HepG2 (cell line): ENCODE data around the gene B4GALT3. TPM values are rescaled to one million over a fixed set of nuclear protein-coding genes. Genes with fewer than 3 reads are reported as not detected.
A peak's percentile ranks its signal among the peaks of the same experiment; 100 is the strongest.

Source experiments
- CHD2 ChIP-seq: IDR thresholded peaks from 2 replicates; pipeline ENCODE4 v1.6.1; 2011; ENCODE audit warnings: low read depth, low read length, improper control_type of control experiment
- DZIP1 ChIP-seq: sonication (generic); formaldehyde crosslinking; IDR thresholded peaks from 2 replicates; pipeline ENCODE4 v1.5.0; 2020; ENCODE audit warnings: mild to moderate bottlenecking, missing genetic modification reagents
- EZH2 ChIP-seq: conservative IDR thresholded peaks from 2 replicates; pipeline ENCODE4 v1.6.1; 2012; ENCODE audit warnings: mild to moderate bottlenecking, low read depth, low read length, moderate library complexity
- FLYWCH1 ChIP-seq: sonication (generic); formaldehyde crosslinking; IDR thresholded peaks from 2 replicates; pipeline ENCODE4 v1.8.1; 2023; ENCODE audit warnings: mild to moderate bottlenecking, missing genetic modification reagents
- GMEB2 ChIP-seq: IDR thresholded peaks from 2 replicates; pipeline ENCODE4 v1.6.1; 2016; ENCODE audit warnings: missing biosample characterization, missing genetic modification reagents, low read depth
- HCFC1 ChIP-seq: fragments of 150-350 bp; IDR thresholded peaks from 2 replicates; pipeline ENCODE4 v1.6.1; 2014; ENCODE audit warnings: low read depth, low read length
- JUNB ChIP-seq: sonication (generic); formaldehyde crosslinking; IDR thresholded peaks from 2 replicates; pipeline ENCODE4 v1.8.0; 2022; ENCODE audit warnings: missing genetic modification reagents, mild to moderate bottlenecking, borderline replicate concordance
- KLF15 ChIP-seq: sonication (generic); formaldehyde crosslinking; IDR thresholded peaks from 2 replicates; pipeline ENCODE4 v1.8.1; 2023; ENCODE audit warnings: borderline replicate concordance, mild to moderate bottlenecking, inconsistent platforms, missing genetic modification reagents, mixed read lengths
- NAIF1 ChIP-seq: sonication (generic); formaldehyde crosslinking; IDR thresholded peaks from 2 replicates; pipeline ENCODE4 v1.5.0; 2020; ENCODE audit warnings: mild to moderate bottlenecking, missing genetic modification reagents, borderline replicate concordance
- SMAD3 ChIP-seq: sonication (generic); formaldehyde crosslinking; IDR thresholded peaks from 2 replicates; pipeline ENCODE4 v1.4.0; 2020; ENCODE audit warnings: missing genetic modification reagents
- SMC3 ChIP-seq: IDR thresholded peaks from 2 replicates; pipeline ENCODE4 v1.6.1; 2011; ENCODE audit warnings: low read length, improper control_type of control experiment
- SRSF4 ChIP-seq: fragments of 200-400 bp; formaldehyde crosslinking; IDR thresholded peaks from one replicate; pipeline ENCODE4 v1.6.1; 2018; ENCODE audit warnings: mild to moderate bottlenecking, low read depth, low read length, moderate library complexity; ENCODE audit not compliant: poor library complexity, severe bottlenecking
- TAF15 ChIP-seq: fragments of 200-400 bp; formaldehyde crosslinking; IDR thresholded peaks from one replicate; pipeline ENCODE4 v1.6.1; 2018; ENCODE audit warnings: mild to moderate bottlenecking, low read depth, low read length; ENCODE audit not compliant: poor library complexity, severe bottlenecking
- TBX2 ChIP-seq: sonication (generic); formaldehyde crosslinking; IDR thresholded peaks from 2 replicates; pipeline ENCODE4 v1.5.0; 2020; ENCODE audit warnings: missing genetic modification reagents, mild to moderate bottlenecking, borderline replicate concordance
- ZBTB14 ChIP-seq: sonication (generic); formaldehyde crosslinking; IDR thresholded peaks from 2 replicates; pipeline ENCODE4 v1.4.0; 2020; ENCODE audit warnings: missing genetic modification reagents
- ZFP36 ChIP-seq: fragments of 150-350 bp; IDR thresholded peaks from 2 replicates; pipeline ENCODE4 v1.6.1; 2018; ENCODE audit warnings: borderline replicate concordance, low read length, low read depth; ENCODE audit not compliant: partially characterized antibody
- ZKSCAN1 ChIP-seq: fragments of 150-350 bp; IDR thresholded peaks from 2 replicates; pipeline ENCODE4 v1.6.1; 2014; ENCODE audit warnings: low read length
- ZNF101 ChIP-seq: sonication (generic); formaldehyde crosslinking; IDR thresholded peaks from 2 replicates; pipeline ENCODE4 v1.4.0; 2020; ENCODE audit warnings: mild to moderate bottlenecking, low read depth, missing genetic modification reagents, borderline replicate concordance
- ZNF296 ChIP-seq: sonication (generic); formaldehyde crosslinking; conservative IDR thresholded peaks from 2 replicates; pipeline ENCODE4 v1.5.0; 2020; ENCODE audit warnings: mild to moderate bottlenecking, missing genetic modification reagents
- ZNF652 ChIP-seq: IDR thresholded peaks from 2 replicates; pipeline ENCODE4 v1.6.1; 2016; ENCODE audit warnings: low read depth, borderline replicate concordance
- ZNF749 ChIP-seq: sonication (generic); formaldehyde crosslinking; IDR thresholded peaks from 2 replicates; pipeline ENCODE4 v1.8.0; 2022; ENCODE audit warnings: mild to moderate bottlenecking, missing genetic modification reagents, moderate library complexity, borderline replicate concordance
- polyA plus RNA-seq, 8 experiments: library from polyadenylated mRNA; depleted of rRNA in 3 of 8; stranded (reverse) in 7 of 8; unstranded in 1 of 8; fragments of >200 nt; fragmentation: Illumina TruSeq in 4 of 8; extraction: Trizol in 4 of 8; gene quantifications; 2 replicates each; pipeline versions ENCODE4 v1.2.1 to v1.2.3, GENCODE V29; 2011 to 2016; ENCODE audit warnings: low read depth in 4 of 8, missing spikeins in 1 of 8, mixed read lengths in 1 of 8; ENCODE audit not compliant: insufficient read depth in 1 of 8
- total RNA-seq, 5 experiments: library from RNA; depleted of rRNA; stranded (reverse); fragments of >200 nt; fragmentation: Illumina TruSeq; extraction: Trizol; gene quantifications; 2 replicates each; pipeline ENCODE4 v1.2.3, GENCODE V29; 2016; ENCODE audit warnings: low read depth in 1 of 5
- TF ChIP-seq, protein P1 (sequence below): sonication (generic); formaldehyde crosslinking; IDR thresholded peaks from 2 replicates; pipeline ENCODE4 v1.4.0; 2020; ENCODE audit warnings: missing genetic modification reagents, mild to moderate bottlenecking, borderline replicate concordance

Gene B4GALT3
- total and polyA plus RNA-seq, 2 of the 13 experiments (the other 11 are each of a cell fraction or from before 2014, with no cell fraction given) = 35.6 to 40.4 TPM

DNA sequence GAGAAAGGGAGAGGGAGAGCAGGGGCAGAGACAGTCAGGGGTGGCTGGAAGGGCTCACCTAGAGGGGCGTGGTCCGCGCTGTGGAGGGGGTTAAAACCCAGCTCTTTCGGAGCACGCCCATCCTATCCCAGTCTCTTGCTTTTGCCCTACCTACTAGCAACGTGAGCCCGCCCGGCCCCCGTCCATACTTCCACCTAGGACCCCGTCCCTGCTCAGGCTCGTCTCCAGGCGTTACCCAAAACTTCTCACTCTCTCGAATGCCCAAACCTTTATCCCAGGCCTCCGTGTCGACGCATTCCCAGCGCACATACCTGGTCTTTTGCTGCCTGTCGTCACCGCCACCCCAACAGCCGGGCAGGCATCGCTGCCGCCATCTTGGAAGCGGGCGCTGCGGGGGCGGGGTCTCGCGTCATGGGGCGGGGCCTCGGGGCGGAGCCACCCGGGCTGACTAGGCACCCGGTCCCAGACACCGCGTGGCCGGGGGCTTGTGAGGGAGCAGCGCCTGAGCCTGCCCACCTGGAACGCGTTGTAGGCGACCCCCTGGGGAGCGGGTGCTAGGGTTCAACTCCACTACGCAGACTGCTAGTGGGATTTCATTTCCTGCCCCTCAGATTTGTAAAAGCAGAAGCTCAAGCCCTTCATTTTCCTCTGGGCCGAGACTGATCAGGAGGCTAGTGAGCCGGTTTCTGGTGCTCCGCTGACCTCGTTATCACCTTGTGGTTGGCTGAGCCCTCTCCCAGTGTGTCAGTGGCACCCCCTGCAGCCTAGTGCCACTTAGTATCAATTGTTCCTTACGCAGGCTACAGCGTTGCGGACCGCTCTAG lies at the start of gene B4GALT3 (continued):
- TF ChIP-seq ZNF101 (CRISPR knock-in tag) = 0 out of 2 replicates have a peak, but pooled peaks have one; percentile 32
- TF ChIP-seq EZH2 = no peak
- no peak for TF ChIP-seq DZIP1 (CRISPR knock-in tag)
- TF ChIP-seq ZNF749 (CRISPR knock-in tag) = 0 out of 2 replicates have a peak, but pooled peaks have one; percentile 52
- TF ChIP-seq SRSF4 = no peak
- TF ChIP-seq SMC3 = peak; percentile 21; the same call in 1 of the 2 replicates
- TF ChIP-seq NAIF1 = no peak; the same call in 1 of the 2 replicates
- TF ChIP-seq SMAD3 (CRISPR knock-in tag) = peak; percentile 75
- TF ChIP-seq HCFC1 = peak; percentile 49; the same call in 1 of the 2 replicates
- no peak for TF ChIP-seq TAF15
- TF ChIP-seq ZBTB14 (CRISPR knock-in tag) = no peak
- no peak for TF ChIP-seq FLYWCH1
- TF ChIP-seq ZNF652 (CRISPR knock-in tag) = peak; percentile 10; the same call in 1 of the 2 replicates
- TF ChIP-seq KLF15 (CRISPR knock-in tag) = no peak; the same call in 1 of the 2 replicates
- TF ChIP-seq, protein P1, sequence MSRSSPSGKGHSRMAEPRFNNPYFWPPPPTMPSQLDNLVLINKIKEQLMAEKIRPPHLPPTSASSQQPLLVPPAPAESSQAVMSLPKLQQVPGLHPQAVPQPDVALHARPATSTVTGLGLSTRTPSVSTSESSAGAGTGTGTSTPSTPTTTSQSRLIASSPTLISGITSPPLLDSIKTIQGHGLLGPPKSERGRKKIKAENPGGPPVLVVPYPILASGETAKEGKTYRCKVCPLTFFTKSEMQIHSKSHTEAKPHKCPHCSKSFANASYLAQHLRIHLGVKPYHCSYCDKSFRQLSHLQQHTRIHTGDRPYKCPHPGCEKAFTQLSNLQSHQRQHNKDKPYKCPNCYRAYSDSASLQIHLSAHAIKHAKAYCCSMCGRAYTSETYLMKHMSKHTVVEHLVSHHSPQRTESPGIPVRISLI (CRISPR knock-in tag) = peak; percentile 45; the same call in 1 of the 2 replicates
- TF ChIP-seq JUNB (CRISPR knock-in tag) = no peak
- no peak for TF ChIP-seq GMEB2 (CRISPR knock-in tag)
- no peak for TF ChIP-seq ZKSCAN1
- TF ChIP-seq ZNF296 (CRISPR knock-in tag) = peak; percentile 49; the same call in 1 of the 2 replicates
- peak; percentile 90 for TF ChIP-seq TBX2 (CRISPR knock-in tag)
- no peak for TF ChIP-seq ZFP36
- TF ChIP-seq CHD2 = no peak
